HepG2 (cell line): Measurements from ENCODE around the gene MTUS2.

ENCODE experiments used
- ELF3 ChIP-seq: IDR thresholded peaks from 2 replicates; pipeline ENCODE4 v1.6.1; 2016; ENCODE audit warnings: missing genetic modification reagents, missing compliant biosample characterization
- SIN3A ChIP-seq: IDR thresholded peaks from 2 replicates; pipeline ENCODE4 v1.6.1; 2011; ENCODE audit warnings: low read depth, mild to moderate bottlenecking, control low read depth, low read length, borderline replicate concordance
- TCF12 ChIP-seq, 2 experiments: fragments of 450-650 bp in 1 of 2; sonication (generic) in 1 of 2; formaldehyde crosslinking in 1 of 2; IDR thresholded peaks; 2 replicates each; pipeline versions ENCODE4 v1.6.1 to v1.8.0; 2017 to 2022; ENCODE audit warnings: antibody characterized with exemption in 1 of 2, mild to moderate bottlenecking in 1 of 2, missing genetic modification reagents in 1 of 2, moderate library complexity in 1 of 2
- ZC3H4 ChIP-seq: sonication (generic); formaldehyde crosslinking; IDR thresholded peaks from 2 replicates; pipeline ENCODE4 v1.4.0; 2020; ENCODE audit warnings: missing genetic modification reagents, borderline replicate concordance
- ZNF274 ChIP-seq: sonication (generic); formaldehyde crosslinking; IDR thresholded peaks from 2 replicates; pipeline ENCODE4 v1.5.1; 2020; ENCODE audit warnings: mild to moderate bottlenecking, missing genetic modification reagents
- ZNF501 ChIP-seq: sonication (generic); formaldehyde crosslinking; IDR thresholded peaks from 2 replicates; pipeline ENCODE4 v1.5.1; 2020; ENCODE audit warnings: mild to moderate bottlenecking, moderate library complexity, missing genetic modification reagents
- TF ChIP-seq, protein P1 (sequence below): sonication (generic); formaldehyde crosslinking; IDR thresholded peaks from 2 replicates; pipeline ENCODE4 v1.5.0; 2020; ENCODE audit warnings: mild to moderate bottlenecking, missing genetic modification reagents, moderate library complexity
- TF ChIP-seq, protein P2 (sequence below): sonication (generic); formaldehyde crosslinking; IDR thresholded peaks from 2 replicates; pipeline ENCODE4 v1.4.0; 2020; ENCODE audit warnings: missing genetic modification reagents
- TF ChIP-seq, protein P3 (sequence below): sonication (generic); formaldehyde crosslinking; IDR thresholded peaks from 2 replicates; pipeline ENCODE4 v1.5.1; 2020; ENCODE audit warnings: missing genetic modification reagents, mild to moderate bottlenecking, borderline replicate concordance
- TF ChIP-seq, protein P4 (sequence below): sonication (generic); formaldehyde crosslinking; IDR thresholded peaks from 2 replicates; pipeline ENCODE4 v1.8.1; 2023; ENCODE audit warnings: mild to moderate bottlenecking, moderate library complexity, missing genetic modification reagents
- TF ChIP-seq, protein P5 (sequence below): sonication (generic); formaldehyde crosslinking; IDR thresholded peaks from 2 replicates; pipeline ENCODE4 v1.4.0; 2020; ENCODE audit warnings: mild to moderate bottlenecking, missing genetic modification reagents, borderline replicate concordance

DNA sequence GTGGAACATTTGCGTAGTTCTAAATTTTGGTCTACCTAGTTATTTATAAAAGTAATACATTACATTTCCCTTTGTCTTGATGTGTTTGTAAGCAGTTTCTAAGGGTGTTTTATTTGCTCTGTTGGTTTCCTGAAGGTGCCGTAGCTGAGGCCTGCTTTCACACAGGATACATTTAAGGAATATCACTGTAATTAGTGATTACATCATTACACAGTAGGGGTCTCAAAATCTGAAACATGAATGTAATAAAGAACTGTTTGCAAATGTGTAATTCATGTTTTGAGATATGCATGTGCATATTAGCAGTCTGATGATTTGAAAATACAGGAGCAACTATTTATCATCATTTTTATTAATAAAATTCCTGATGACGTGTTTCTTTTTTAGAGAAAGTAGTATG, 281.8 kb downstream of the MTUS2 start:
- TF ChIP-seq ZNF501 (CRISPR knock-in tag): no peak
- no peak for TF ChIP-seq ZNF274 (CRISPR knock-in tag)
- TF ChIP-seq ZC3H4 (CRISPR knock-in tag): no peak
- TF ChIP-seq, protein P1, sequence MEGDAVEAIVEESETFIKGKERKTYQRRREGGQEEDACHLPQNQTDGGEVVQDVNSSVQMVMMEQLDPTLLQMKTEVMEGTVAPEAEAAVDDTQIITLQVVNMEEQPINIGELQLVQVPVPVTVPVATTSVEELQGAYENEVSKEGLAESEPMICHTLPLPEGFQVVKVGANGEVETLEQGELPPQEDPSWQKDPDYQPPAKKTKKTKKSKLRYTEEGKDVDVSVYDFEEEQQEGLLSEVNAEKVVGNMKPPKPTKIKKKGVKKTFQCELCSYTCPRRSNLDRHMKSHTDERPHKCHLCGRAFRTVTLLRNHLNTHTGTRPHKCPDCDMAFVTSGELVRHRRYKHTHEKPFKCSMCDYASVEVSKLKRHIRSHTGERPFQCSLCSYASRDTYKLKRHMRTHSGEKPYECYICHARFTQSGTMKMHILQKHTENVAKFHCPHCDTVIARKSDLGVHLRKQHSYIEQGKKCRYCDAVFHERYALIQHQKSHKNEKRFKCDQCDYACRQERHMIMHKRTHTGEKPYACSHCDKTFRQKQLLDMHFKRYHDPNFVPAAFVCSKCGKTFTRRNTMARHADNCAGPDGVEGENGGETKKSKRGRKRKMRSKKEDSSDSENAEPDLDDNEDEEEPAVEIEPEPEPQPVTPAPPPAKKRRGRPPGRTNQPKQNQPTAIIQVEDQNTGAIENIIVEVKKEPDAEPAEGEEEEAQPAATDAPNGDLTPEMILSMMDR (CRISPR knock-in tag): no peak
- TF ChIP-seq ELF3 (CRISPR knock-in tag): no peak
- no peak for TF ChIP-seq TCF12 (IDR thresholded peaks at IDR 0.05)
- TF ChIP-seq TCF12 (CRISPR knock-in tag; IDR thresholded peaks at IDR 0.05): no peak
- TF ChIP-seq SIN3A: no peak
- TF ChIP-seq, protein P2, sequence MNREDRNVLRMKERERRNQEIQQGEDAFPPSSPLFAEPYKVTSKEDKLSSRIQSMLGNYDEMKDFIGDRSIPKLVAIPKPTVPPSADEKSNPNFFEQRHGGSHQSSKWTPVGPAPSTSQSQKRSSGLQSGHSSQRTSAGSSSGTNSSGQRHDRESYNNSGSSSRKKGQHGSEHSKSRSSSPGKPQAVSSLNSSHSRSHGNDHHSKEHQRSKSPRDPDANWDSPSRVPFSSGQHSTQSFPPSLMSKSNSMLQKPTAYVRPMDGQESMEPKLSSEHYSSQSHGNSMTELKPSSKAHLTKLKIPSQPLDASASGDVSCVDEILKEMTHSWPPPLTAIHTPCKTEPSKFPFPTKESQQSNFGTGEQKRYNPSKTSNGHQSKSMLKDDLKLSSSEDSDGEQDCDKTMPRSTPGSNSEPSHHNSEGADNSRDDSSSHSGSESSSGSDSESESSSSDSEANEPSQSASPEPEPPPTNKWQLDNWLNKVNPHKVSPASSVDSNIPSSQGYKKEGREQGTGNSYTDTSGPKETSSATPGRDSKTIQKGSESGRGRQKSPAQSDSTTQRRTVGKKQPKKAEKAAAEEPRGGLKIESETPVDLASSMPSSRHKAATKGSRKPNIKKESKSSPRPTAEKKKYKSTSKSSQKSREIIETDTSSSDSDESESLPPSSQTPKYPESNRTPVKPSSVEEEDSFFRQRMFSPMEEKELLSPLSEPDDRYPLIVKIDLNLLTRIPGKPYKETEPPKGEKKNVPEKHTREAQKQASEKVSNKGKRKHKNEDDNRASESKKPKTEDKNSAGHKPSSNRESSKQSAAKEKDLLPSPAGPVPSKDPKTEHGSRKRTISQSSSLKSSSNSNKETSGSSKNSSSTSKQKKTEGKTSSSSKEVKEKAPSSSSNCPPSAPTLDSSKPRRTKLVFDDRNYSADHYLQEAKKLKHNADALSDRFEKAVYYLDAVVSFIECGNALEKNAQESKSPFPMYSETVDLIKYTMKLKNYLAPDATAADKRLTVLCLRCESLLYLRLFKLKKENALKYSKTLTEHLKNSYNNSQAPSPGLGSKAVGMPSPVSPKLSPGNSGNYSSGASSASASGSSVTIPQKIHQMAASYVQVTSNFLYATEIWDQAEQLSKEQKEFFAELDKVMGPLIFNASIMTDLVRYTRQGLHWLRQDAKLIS (CRISPR knock-in tag): no peak
- TF ChIP-seq, protein P3, sequence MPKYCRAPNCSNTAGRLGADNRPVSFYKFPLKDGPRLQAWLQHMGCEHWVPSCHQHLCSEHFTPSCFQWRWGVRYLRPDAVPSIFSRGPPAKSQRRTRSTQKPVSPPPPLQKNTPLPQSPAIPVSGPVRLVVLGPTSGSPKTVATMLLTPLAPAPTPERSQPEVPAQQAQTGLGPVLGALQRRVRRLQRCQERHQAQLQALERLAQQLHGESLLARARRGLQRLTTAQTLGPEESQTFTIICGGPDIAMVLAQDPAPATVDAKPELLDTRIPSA (CRISPR knock-in tag): no peak
- TF ChIP-seq, protein P4, sequence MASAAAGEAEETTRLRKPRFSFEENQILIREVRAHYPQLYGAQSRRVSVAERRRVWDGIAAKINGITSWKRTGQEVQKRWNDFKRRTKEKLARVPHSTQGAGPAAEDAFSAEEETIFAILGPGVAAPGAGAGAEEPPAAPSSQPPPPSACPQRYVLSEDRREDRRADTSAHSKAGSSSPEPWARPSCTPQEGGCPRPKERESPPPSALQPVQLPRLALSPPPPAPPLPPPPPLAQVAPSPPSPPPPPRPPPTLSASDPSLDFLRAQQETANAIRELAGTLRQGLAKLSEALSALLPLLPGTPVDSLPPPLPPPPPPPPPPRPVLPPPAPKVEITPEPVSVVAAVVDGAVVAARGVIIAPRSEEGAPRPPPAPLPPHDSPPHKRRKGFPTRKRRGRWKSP (CRISPR knock-in tag): no peak
- TF ChIP-seq, protein P5, sequence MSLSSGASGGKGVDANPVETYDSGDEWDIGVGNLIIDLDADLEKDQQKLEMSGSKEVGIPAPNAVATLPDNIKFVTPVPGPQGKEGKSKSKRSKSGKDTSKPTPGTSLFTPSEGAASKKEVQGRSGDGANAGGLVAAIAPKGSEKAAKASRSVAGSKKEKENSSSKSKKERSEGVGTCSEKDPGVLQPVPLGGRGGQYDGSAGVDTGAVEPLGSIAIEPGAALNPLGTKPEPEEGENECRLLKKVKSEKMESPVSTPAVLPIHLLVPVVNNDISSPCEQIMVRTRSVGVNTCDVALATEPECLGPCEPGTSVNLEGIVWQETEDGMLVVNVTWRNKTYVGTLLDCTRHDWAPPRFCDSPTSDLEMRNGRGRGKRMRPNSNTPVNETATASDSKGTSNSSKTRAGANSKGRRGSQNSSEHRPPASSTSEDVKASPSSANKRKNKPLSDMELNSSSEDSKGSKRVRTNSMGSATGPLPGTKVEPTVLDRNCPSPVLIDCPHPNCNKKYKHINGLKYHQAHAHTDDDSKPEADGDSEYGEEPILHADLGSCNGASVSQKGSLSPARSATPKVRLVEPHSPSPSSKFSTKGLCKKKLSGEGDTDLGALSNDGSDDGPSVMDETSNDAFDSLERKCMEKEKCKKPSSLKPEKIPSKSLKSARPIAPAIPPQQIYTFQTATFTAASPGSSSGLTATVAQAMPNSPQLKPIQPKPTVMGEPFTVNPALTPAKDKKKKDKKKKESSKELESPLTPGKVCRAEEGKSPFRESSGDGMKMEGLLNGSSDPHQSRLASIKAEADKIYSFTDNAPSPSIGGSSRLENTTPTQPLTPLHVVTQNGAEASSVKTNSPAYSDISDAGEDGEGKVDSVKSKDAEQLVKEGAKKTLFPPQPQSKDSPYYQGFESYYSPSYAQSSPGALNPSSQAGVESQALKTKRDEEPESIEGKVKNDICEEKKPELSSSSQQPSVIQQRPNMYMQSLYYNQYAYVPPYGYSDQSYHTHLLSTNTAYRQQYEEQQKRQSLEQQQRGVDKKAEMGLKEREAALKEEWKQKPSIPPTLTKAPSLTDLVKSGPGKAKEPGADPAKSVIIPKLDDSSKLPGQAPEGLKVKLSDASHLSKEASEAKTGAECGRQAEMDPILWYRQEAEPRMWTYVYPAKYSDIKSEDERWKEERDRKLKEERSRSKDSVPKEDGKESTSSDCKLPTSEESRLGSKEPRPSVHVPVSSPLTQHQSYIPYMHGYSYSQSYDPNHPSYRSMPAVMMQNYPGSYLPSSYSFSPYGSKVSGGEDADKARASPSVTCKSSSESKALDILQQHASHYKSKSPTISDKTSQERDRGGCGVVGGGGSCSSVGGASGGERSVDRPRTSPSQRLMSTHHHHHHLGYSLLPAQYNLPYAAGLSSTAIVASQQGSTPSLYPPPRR (CRISPR knock-in tag): no peak
